Colonic mucosa (tissue), 4 donors: Measurements from ENCODE around the gene PFDN5. TPM values are rescaled to one million over a fixed set of nuclear protein-coding genes. Genes with fewer than 3 reads are reported as not detected.
A peak's percentile ranks its signal among the peaks of the same experiment; 100 is the strongest.

Source experiments
- DNase-seq: peaks from one replicate; pipeline ENCODE4 v3.0.0-alpha.2; 2020
- H3K27ac ChIP-seq: fragments of 200-600 bp; one replicate; pipeline ENCODE4 v1.8.0; 2021
- H3K27me3 ChIP-seq: fragments of 200-600 bp; one replicate; pipeline ENCODE4 v1.8.0; 2021
- H3K36me3 ChIP-seq: fragments of 200-600 bp; one replicate; pipeline ENCODE4 v1.8.0; 2021
- H3K4me1 ChIP-seq: fragments of 200-600 bp; one replicate; pipeline ENCODE4 v1.8.0; 2021; ENCODE audit warnings: mild to moderate bottlenecking
- H3K4me3 ChIP-seq: fragments of 200-600 bp; one replicate; pipeline ENCODE4 v1.8.0; 2021
- H3K9ac ChIP-seq, 2 donors: one replicate each; pipeline ENCODE4 v1.7.0; 2013; ENCODE audit warnings: control low read depth in 2 of 2, low read depth in 2 of 2, low read length in 2 of 2
- H3K9me3 ChIP-seq: fragments of 200-600 bp; one replicate; pipeline ENCODE4 v1.8.0; 2021
- CTCF ChIP-seq: fragments of 200-600 bp; IDR thresholded peaks from one replicate; pipeline ENCODE4 v1.8.0; 2022; ENCODE audit warnings: antibody characterized with exemption, mild to moderate bottlenecking
- intact Hi-C: fragments of 100-400 bp; cut with DNase I; formaldehyde crosslinking; loops from one replicate; pipeline ENCODE4 v1.14.1; 2022
- total RNA-seq, 2 donors: library from RNA; stranded (reverse); fragmentation: NEBNext Ultra II Directional in 1 of 2; extraction: Animal tissue kit (Norgen Biotek cat#: 25700) in 1 of 2; gene quantifications; one replicate each; pipeline ENCODE4 v1.2.1, GENCODE V29; 2021
- donor health status: healthy.
- donor health status: DM: no; HTN: no; CAD: no.
- donor health status: DM: no; HTN: no; CAD: no.

PFDN5 gene
- total RNA-seq, 2 donors from 2014 or later: 247 to 305 TPM

GRCh38 chr12:53279283-53279869 is 16.0 kb upstream of the PFDN5 start:
- H3K4me1 ChIP-seq: no peaks in the 10 kb centered on the region
- H3K27ac ChIP-seq: no peak overlapping the region
- no peaks in the 10 kb centered on the region for H3K36me3 ChIP-seq
- no peak overlapping the region for H3K4me3 ChIP-seq
- TF ChIP-seq CTCF: no peak
- no peak for DNase-seq
- no peak overlapping the region for H3K9ac ChIP-seq
- no peaks in the 10 kb centered on the region for H3K27me3 ChIP-seq
- no peaks in the 10 kb centered on the region for H3K9me3 ChIP-seq
- intact Hi-C loops: no loop called here

GRCh38 chr12:53279888-53280498 is 15.3 kb upstream of the PFDN5 start:
- Histone ChIP-seq H3K36me3 (no peaks in the 10 kb centered on the region), H3K9ac (no peak overlapping the region), H3K4me1 (no peaks in the 10 kb centered on the region), H3K4me3 (no peak overlapping the region), H3K9me3 (no peaks in the 10 kb centered on the region), H3K27ac (no peak overlapping the region), H3K27me3 (no peaks in the 10 kb centered on the region)
- DNase-seq: no peak
- no peak for TF ChIP-seq CTCF
- intact Hi-C loops: no loop called here

GRCh38 chr12:53286448-53286847 is 8.9 kb upstream of the PFDN5 start:
- H3K27ac ChIP-seq: no peak overlapping the region
- no peak for TF ChIP-seq CTCF
- intact Hi-C loops: no loop called here
- no peak for DNase-seq
- H3K4me1 ChIP-seq: no peaks in the 10 kb centered on the region
- H3K9me3 ChIP-seq: no peaks in the 10 kb centered on the region
- H3K36me3 ChIP-seq: no peaks in the 10 kb centered on the region
- H3K9ac ChIP-seq: no peak overlapping the region
- no peak overlapping the region for H3K4me3 ChIP-seq
- no peaks in the 10 kb centered on the region for H3K27me3 ChIP-seq

GRCh38 chr12:53287741-53288216 is 7.6 kb upstream of the PFDN5 start:
- H3K9me3 ChIP-seq: no peaks in the 10 kb centered on the region
- intact Hi-C loops: loop anchor here (2.0 kb wide), 1 partner anchor 73 kb away; no protein-coding TSS in a partner anchor
- no peaks in the 10 kb centered on the region for H3K4me1 ChIP-seq
- H3K36me3 ChIP-seq: no peaks in the 10 kb centered on the region
- no peak overlapping the region for H3K4me3 ChIP-seq
- H3K9ac ChIP-seq: no peak overlapping the region
- peak; percentile 73 for TF ChIP-seq CTCF
- DNase-seq: peak; percentile 74
- no peak overlapping the region for H3K27ac ChIP-seq
- no peaks in the 10 kb centered on the region for H3K27me3 ChIP-seq

GRCh38 chr12:53288322-53288721 is 7.0 kb upstream of the PFDN5 start:
- Histone ChIP-seq H3K27me3 (no peaks in the 10 kb centered on the region), H3K4me3 (no peak overlapping the region), H3K36me3 (no peaks in the 10 kb centered on the region), H3K9ac (no peak overlapping the region), H3K27ac (no peak overlapping the region), H3K9me3 (no peaks in the 10 kb centered on the region), H3K4me1 (no peaks in the 10 kb centered on the region)
- intact Hi-C loops: loop anchor here (2.0 kb wide), 1 partner anchor 74 kb away; no protein-coding TSS in a partner anchor
- no peak for TF ChIP-seq CTCF
- DNase-seq: no peak
